UCSD-AML1 (cell line): ENCODE data around the gene FRRS1.

ENCODE experiments used
- DNase-seq: peaks from one replicate; lab custom pipeline; 2025; ENCODE audit not compliant: unreplicated experiment; lab: John Stamatoyannopoulos, UW

FRRS1 gene

DNA sequence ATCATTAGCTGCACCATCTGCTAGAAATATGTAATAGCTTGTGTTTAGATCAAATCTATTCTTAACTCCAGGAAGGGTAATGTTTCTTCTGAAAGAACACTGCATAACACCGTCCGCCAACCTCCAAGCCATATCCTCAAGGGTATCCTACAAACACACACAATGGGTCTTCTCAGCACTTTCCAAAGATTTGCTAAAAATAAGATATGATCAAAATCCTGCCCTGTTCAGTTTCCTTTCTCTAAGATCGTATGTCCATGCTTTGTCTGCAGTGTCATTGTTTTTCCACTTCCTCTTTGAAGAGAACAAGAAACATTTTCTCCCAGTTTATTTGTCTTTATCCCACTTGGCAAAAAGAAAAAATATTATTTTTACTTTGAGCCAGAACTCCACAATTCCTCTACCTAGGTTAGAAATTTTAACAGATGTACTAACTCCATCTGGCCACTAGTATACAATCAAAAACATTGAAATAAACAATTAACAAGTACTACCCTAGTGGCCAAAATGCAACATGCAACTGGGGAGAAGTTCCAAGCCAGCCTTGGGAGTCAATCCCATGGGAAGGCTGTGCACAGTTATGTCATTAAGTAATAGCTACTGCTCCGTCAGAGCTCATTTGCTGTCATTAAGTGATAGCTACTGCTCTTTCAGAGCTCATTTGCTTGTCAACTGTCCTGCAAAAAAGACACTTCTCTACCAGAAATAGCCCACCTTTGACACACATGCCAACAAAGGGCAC lies 37.8 kb downstream of the FRRS1 start:
- DNase-seq: no peak

DNA sequence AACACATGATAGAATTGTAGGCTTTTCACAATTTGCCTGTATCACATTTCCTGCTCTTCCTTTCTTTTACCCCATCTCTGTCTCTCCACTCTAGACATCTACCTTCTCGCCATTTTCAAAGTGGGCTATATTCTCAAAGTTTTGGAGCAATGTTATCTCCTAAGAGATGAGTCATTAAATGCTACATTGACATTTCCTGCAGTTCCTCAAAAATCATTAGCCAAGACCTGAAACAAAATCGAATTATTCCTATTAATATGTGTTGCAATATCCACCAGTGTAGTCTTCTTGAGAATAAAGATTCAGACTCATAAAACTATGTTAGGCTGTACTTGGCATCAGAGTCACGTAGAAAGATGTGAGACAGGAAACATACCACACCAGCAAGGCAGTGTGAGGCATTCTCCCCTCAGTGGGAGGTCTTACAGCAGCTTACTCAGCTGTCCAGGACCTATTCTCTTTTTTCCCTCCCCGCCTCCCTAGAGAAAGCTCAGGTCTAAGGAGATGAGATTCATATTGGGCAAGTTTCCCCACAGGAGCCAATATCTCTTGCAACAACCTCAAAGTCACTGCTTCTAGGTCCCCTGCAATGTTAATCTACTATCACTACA lies 38.8 kb downstream of the FRRS1 start:
- DNase-seq: no peak

DNA sequence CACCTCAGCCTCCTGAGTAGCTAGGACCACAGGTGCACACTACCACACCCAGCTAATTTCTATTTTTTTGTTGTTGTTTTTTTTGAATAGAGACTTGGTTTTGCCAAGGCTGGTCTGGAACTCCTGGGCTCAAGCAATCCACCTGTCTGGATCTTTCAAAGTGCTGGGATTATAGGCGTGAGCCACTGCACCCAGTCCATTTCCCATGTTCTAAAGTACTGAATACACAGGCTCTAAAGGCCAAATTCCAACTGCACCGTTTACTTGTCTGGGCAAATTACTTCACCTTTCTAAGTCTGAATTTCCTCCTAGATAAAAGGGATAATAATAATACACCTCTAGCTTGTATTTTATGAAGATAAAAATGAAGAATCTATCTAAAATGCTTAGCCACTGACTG lies 39.6 kb downstream of the FRRS1 start:
- DNase-seq: no peak

DNA sequence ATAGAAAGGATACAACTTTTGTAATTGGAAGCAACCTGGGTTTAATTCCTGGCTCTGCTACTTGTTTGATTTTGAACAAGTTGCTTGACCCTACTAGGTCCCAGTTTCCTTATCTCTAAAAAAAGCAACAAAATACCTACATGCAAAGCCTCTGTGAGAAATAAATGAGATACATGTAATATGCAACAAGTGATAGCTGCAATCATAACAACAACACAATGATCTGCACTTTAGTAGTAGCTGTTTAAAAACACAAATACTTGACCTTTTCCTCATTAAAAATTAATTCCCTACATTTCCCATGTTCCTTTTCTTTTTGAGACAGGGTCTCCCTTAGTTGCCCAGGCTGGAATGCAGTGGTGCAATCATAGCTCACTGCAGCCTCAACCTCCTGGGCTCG lies 40.0 kb downstream of the FRRS1 start:
- DNase-seq: no peak

DNA sequence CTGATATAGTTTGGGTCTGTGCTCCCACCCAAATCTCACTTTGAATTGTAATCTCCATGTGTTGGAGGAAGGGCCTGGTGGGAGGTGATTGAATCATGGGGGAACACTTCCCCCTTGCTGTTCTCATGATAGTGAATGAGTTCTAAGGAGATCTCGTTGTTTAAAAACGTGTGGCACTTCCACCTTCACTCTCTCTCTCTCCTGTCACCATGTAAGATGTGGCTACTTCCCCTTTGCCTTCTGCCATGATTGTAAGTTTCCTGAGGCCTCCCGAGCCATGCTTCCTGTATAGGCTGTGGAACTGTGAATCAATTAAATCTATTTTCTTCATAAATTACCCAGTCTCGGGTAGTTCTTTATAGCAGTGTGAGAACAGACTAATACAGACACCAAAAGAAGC lies 40.4 kb downstream of the FRRS1 start:
- no peak for DNase-seq

DNA sequence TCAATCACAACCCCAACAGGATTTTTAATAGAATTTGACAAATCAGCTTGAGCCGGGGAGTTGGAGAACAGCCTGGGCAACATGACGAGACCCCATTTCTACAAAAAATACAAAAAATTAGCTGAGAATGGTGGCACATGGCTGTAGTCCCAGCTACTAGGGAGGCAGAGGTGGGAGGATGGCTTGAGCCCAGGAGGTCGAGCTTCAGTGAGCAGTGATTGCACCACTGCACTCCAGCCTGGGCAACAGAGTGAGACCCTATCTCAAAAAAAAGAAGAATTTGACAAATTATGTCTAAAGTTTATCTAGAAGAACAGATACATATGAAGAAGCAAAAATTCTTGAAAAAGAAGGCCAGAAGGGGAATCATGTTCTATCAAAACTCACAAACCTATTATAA lies 43.2 kb downstream of the FRRS1 start:
- no peak for DNase-seq

DNA sequence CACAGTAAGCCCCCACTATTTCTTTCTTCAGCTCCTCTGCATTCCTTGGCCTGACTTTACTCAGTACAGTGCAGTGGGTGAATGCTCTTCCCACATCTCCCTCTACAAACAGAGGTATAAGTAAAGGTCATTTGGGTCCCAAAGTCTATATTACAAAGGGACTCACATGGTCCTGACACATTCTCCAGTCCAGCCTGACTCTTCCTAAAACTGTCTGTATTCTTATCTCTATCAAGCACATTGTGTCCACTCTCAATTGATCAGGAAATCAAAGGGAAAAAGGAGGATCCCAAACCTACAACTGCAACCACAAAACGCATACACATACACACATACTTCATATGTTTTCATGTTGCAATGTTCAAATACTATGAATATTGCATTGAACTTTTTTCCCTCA lies 49.4 kb downstream of the FRRS1 start:
- no peak for DNase-seq

DNA sequence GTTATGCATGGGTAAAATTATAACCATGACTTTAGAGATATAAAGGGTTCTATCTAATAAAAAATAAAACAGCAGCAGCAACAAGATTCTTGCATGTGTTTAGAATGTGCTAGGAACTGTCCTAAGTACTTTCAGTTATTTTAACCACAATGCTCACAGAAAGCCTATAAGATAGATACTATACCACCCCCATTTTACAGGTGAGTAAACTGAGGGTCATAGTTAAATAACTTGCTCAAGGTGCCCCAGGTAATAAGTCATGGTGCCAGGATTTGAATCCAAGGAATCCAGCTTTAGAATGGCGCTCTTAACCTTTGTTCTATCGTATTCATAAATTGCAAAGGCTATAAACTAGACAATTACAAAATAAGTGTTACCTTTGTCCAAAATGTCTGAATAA lies 53.4 kb downstream of the FRRS1 start:
- DNase-seq: no peak

DNA sequence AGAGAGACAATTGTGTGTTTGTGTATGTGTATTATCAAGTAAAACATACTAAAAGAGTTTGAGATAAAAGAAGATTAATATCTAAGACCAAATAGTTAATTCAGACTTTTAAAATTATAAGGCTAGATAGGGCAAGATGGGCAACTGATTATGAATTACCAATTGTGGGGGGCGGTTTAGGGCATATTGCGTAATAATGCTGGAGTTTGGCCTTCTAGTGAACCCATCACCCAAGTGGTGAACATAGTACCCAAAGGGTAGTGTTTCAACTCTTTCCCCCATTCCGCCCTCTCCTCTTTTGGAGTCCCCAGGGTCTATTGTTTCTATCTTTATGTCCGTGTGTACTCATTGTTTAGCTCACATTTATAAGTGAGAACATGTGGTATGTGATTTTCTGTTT lies 55.4 kb downstream of the FRRS1 start:
- no peak for DNase-seq

DNA sequence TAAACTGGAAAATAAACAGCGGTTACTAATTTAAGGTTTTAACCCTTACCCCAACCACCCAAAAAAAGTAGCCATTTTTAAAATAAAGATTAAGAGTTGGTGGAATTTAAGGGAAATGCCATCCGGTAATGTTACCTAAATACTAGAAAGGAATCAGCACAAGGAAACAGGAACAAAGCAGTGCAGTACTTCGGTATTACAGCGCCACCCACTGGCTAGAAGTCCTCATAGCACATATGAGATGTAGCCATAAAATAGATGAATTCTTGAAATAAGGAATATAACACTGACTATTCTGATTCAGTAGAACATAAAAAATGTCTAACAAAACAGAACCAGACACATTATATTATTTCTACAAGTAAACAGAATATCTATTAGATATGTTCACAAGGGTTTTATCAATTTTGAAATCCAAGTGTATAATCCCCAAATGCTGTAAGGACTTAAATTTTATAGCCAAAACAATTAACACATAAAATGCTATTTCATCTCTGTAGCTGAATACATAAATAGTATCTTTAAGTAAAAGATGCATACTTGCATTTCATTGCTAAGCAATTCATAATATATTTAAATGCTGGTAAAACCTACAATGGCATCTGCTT lies 58.8 kb downstream of the FRRS1 start:
- peak; percentile 43 for DNase-seq

DNA sequence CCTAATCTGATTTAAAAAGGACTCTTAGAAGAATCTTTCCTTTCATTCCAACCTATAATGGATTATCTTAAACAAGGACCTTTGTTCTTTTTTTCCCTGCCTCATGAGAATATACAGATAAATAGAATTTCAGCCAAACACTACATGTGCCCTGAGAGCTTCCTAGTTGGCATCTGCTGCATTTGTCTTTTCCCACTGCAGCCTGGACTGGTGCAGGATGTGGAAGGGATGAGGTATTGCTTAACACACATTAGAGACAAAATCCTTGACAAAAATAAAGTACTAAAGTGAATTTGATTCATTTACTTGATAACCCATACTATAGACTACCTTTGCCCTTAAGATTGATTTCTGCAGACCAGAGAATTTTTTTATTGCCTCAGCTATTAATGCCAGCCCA lies 61.0 kb downstream of the FRRS1 start:
- DNase-seq: no peak

DNA sequence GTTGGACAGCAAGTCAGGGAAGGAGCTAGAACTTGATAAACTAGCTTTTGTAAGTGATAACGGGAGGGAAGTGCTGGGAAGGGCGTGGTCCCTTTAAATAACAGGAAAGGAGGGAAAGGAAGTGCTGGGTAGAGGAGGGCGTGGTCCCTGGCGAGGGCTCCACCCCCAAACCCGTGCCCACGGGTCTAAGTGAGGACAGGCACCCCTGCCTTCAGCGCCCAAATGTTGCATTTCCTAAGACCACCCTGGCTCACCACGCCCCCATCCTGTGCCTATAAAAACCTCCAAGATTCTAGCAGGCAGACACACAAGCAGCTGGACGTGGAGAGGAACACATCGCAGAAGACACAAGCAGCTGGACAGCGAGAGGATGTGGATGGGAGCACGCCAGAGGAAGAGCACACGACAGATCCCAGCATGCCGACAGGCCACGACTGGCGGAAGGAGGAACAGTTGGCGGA lies 62.0 kb downstream of the FRRS1 start:
- no peak for DNase-seq

DNA sequence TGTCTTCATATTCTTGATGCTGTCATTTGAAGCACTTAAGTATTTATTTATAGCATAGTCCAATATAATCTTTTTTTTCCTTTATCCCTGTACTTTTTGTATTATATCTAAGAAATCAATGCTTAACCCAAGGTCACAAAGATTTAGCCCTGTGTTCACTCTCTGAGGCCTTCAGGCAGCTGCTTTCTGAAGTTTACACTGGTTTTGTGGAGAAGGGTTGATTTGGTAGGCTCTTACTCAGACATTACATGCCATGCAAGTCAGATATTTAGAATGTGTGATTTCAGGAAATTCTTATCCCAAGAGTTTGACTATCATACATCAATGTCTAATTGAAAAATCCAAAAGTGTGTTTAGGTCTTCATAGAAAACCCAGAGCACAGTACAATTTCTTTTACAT lies 64.2 kb downstream of the FRRS1 start:
- DNase-seq: no peak

DNA sequence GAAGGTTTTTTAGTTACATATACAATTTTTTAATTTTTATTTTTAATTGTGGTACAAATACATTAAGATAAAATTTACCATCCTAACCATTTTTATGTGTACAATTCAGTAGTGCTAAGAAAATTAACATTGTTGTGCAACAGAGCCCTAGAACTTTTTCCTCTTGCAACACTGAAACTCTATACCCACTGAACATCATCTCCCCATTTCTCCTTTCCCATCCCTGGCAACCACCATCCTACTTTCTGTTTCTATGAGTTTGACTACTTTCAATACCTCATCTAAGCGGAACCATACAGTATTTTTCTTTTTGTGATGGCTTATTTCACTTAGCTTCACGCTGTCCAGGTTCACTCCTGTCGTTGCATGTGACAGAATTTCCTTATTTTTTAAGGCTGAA lies 66.4 kb downstream of the FRRS1 start:
- no peak for DNase-seq

DNA sequence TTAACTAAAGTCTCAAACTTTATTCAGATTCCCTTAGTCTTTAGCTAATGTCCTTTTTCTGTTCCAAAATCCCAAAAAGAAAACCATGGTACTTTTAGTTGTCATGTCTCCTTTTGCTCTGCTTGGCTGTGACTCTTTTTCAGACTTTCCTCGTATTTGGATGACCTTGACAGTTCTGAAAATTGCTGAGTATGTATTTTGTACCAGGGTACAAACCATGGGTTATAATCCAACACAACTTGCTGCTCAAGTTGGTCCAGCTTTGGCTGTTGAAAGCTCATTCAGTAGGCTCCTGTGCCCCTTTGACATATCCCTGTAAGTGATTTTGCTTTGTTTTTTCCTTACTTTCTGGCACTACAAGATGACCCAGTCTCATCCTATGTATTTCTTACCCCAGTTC lies 68.9 kb downstream of the FRRS1 start:
- DNase-seq: no peak

DNA sequence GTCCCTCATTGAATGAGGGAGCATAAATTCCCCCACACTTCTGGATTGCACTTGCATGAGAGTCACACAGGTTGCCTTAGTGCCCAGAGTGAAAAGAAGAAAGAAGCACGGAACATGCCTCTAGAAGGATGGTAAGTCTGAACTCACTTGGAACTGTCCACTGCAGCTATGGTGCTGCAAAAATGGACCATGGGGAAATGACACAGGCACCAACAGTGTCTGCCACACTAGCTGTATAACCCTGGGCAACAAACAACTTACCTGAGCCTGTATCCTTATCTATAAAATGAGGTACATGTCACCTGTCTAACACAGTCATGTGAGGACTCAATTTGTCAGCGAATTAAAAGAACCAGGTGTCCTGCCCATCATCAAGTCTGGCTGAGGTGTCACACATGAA lies 69.8 kb downstream of the FRRS1 start:
- DNase-seq: no peak

DNA sequence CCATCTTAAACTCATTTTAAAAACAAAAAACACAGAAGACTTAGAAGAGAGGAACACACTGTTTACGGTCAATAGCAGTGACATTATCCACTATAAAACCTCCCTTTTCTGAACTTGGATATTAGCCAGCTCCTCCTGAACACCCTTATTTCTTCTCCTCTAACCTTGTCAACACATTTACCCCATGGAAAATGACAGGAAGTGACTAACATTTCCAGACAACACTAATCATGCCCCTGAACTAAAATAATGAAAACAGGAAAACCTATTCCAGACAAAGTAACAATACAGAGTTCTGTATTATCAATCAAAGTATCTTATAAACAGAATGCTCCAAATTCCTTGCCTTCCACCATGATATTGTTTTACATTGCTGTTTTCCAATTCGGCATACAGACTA lies 75.3 kb downstream of the FRRS1 start:
- DNase-seq: no peak

DNA sequence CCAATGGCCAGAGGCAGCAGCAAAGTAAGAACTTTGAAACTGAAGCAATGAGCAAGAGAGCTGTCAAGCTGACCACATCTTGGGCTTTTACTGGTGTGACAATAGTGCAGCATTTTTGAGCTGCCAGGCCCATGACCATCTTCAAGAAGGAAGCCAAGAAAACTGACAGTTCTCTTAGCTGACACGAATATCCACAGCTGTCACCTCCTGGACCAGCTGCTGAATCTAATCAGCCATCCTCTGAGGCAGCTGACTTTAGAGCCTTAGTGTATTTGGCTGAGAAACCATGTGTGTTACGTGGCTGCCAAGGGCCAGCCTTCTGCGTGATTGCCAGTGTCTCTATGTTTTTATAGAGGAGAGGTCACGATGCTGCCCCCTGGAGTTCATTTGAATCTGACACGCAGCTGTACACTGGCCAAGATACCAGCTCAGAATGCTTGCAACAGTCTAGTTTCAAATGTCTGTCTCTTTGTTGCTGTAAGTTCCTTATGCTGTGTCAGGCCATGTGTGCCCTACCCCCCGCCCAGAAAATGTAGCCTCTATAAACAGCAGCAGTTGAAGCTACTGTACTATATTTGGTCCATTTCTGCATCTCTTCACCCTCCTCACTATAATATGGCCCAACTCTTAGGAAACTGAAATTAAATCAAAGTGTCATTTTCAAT lies 80.8 kb downstream of the FRRS1 start:
- DNase-seq: peak; percentile 36

DNA sequence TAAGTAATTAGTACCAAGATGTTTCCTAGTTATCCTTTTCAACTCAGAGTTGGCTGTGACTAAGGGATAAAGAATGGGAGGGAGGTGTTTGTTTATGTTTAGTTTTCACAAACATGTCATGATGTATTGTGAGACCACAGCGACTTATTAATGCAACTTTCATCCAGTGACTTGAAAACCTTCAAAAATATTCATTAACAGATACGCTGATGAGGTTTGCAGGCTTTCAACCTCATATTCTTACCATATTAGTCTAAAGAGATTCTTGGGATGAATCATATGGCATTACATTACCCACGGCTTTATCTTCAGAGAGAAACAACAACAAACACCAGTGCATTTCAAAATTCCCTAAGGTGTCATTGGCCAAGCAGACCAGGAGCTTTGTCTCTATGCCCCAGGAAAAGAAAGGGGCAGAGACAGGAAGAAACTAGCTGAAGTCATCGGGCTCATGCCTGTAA lies 84.1 kb downstream of the FRRS1 start:
- no peak for DNase-seq

DNA sequence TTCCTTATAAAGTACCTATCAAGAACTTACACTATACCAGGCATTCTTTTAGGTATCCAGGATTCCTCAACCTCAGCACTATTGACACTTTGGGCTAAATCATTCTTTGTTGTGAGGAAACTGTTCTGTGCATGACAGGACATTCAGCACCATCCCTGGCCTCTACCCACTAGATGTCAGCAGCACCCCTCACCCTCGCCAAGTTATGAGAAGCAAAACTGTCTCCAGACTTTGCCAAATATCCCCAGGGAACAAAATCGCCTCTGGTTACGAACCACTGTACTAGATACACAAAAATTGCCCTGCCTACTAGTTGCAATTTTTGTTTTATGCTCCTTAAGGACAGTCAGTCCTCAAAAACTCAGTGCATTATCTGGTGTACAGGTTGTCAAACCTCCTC lies 84.9 kb downstream of the FRRS1 start:
- DNase-seq: no peak

DNA sequence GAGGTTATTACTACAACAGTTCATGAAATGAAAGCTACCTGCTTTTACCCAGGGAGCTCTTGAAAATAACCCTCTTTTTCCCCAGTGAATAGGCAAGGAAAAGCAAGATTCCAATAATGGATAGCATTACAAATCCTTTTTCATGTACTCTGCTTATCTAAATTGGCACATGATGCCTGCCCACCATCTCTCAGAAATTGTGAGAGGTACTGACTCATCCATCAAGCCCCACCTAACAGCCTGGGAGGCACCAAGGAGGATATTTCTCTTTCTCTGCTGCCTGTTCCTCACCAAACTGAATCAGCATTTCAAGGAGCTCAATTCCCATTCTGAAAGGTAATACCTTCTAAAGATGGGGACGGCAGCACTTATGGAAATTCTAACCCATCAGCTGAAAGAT lies 86.2 kb downstream of the FRRS1 start:
- DNase-seq: no peak

DNA sequence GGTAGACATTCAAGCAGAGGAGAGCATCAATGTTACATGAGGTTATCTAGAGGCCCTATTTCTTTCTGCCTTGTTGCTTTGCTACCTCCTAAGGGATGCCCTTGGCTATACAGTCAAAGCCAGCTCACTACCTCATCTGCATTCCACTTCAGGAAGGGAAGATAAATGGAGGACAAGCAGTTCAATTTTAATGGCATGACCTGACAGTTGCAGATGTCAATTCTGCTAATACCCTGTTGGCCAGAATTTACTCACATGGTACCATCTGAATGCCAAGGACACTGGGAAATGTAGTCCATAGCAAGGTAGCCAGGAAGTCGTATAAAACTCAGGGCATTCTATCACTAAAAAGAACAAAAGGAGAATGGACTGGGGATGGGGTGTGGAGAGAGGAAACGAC lies 89.0 kb downstream of the FRRS1 start:
- no peak for DNase-seq
